Measurements from ENCODE around the gene TP73.

The TP73 gene

DNA sequence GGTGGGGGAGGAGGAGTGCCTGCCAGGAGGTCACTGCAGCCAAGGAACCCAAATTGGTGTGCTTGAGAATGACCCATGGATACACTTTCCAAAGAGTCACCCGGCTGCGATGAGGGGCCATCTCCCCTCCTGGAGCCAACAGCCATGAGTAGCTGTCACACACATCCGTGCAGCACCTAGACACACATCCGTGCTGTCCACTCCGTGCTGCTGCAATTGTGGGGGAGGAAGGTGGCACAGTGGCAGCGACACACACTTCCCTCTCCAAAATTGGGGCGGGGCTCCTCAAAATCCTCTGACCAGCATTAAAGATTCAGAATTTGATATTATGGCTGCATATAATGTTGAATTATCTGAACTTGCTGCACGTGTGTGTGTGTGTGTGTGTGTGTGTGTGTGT is 15.8 kb downstream of the TP73 start:
- intact Hi-C loops (cut with DNase I), result no loop called here
- DNase-seq, result peak in 4 of 10 donors; percentile 0 to 74 (median 21)

DNA sequence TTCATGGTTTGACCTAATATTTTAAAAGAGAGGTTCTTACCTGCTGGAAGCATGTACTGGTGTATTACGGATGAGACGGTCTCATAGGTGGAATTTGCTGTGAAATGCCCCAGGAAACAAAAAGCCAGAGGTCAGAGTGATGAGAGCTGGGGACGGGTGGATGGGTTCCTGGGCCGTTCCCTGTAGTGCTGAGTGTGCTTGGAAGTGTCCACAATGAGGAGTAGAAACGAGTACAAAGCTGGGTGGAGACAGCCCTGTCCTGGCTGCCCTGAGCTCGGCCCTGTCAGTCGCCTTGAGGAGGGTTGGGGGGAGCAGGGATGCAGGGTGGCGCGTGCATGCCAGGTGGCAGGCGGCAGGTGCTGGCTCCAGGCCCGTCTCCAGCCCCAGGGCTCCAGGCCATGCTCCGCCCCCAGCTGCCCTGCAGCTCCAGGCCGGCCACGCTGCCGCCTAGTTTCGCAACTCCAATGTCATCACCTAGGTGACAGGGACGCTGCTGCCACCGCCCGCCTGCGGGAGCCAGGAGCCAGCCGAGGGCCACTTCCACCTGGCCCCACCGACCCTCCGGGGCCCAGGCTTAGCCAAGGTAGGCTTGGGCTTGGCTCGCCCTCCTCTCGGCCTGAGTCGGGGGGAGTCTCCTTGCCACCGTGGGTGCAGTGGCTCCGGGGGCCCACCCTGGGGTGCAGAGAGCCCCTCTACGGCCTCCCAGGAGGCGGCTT is 16.4 kb downstream of the TP73 start:
- intact Hi-C loops (cut with DNase I), result no loop called here
- DNase-seq, result peak in 8 of 10 donors; percentile 21 to 90 (median 40)

GRCh38 chr1:3669421-3669821 is 17.1 kb downstream of the TP73 start:
- peak in 5 of 10 donors; percentile 3 to 72 (median 56) for DNase-seq
- intact Hi-C loops (cut with DNase I), result no loop called here

DNA sequence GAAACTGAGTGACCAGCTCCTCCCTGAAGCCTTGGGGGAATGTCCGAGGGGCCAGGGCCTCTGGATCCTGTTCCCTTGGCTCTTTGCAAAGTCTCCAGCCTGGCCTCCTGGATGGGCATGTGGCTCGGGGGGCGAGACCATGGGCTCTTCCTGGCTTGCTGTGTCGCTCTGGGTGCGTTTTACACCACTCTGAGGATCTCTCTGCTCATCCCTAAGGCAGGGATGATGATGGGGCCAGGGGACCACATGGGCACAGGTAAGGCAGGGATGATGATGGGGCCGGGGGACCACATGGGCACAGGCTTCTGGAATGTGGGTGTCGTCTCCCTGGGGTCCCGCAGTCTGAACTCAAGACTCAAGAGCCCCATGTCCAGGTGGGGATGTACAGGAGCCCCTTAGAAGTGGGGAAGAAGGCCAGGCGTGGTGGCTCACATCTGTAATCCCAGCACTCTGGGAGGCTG is 17.7 kb downstream of the TP73 start:
- peak in 5 of 10 donors; percentile 1 to 78 (median 44) for DNase-seq
- intact Hi-C loops (cut with DNase I), result no loop called here

GRCh38 chr1:3670823-3671265 is 18.5 kb downstream of the TP73 start:
- peak in 5 of 10 donors; percentile 4 to 81 (median 64) for DNase-seq
- intact Hi-C loops (cut with DNase I), result no loop called here

GRCh38 chr1:3671371-3672180 is 19.3 kb downstream of the TP73 start:
- intact Hi-C loops (cut with DNase I), result no loop called here

DNA sequence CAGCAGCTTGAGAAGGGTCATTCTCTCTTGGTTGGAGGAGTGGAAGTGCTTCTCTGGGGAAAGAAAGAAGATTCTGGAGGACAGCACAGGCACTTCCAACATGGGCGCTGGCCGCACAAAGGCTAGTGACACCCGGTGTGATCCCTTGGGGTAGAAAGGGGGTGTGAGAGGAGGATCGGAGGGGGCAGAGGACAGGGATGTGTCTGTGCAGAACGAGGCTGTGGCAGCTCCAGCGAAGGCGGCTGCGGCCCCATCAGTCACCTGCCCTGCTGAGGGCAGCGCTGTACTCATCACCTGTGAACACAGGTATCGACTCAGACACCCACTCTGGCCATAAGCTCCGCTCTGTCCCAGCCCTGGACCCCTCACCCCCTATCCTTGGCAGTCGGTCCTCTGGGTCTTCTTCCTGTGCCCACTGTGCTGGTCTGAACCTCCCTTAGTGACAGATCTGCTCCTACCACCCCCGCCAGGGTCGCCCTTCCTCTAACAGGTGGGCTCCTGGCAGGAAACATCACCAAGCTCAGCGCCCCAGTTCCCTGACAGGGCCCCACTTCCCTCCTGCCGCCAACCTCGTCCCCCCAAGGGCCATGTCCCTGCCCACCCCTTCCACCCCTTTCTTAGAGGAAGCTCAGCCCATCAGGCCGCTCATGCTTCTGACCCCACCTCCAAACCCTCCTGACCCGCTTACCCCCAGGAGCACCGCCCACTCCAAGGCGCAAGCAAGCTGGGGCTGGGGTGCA is 20.1 kb downstream of the TP73 start:
- peak in 5 of 10 donors; percentile 4 to 67 (median 53) for DNase-seq
- intact Hi-C loops (cut with DNase I), result no loop called here

More at GRCh38 chr1:3671371-3672180, 19.3 kb downstream of the TP73 start:
- peak in 5 of 10 donors; percentile 1 to 77 (median 52) for DNase-seq

DNA sequence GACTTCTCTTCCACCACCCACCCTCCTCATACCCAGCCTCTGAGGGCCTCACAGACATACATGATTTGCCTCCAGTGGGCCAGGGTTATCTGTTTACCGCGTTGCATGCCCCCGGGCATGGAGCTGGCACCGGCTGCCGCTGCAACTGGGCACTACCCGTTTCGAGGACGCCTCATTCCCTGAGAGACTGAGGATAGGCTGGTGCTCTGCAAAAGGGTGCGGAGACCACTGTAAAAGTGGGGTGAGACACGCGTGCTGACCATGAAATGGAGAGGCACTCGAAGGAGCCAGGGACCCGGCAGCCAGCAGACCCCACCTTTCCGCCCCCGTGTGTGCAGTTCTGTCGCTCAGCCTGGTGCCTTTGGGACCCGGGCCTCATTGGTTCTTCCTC is 20.6 kb downstream of the TP73 start:
- peak in 5 of 10 donors; percentile 0 to 59 (median 41) for DNase-seq
- intact Hi-C loops (cut with DNase I), result no loop called here

GRCh38 chr1:3673381-3674099 is 21.2 kb downstream of the TP73 start:
- intact Hi-C loops (cut with DNase I), result no loop called here
- DNase-seq, result peak in 4 of 10 donors; percentile 21 to 73 (median 64)

DNA sequence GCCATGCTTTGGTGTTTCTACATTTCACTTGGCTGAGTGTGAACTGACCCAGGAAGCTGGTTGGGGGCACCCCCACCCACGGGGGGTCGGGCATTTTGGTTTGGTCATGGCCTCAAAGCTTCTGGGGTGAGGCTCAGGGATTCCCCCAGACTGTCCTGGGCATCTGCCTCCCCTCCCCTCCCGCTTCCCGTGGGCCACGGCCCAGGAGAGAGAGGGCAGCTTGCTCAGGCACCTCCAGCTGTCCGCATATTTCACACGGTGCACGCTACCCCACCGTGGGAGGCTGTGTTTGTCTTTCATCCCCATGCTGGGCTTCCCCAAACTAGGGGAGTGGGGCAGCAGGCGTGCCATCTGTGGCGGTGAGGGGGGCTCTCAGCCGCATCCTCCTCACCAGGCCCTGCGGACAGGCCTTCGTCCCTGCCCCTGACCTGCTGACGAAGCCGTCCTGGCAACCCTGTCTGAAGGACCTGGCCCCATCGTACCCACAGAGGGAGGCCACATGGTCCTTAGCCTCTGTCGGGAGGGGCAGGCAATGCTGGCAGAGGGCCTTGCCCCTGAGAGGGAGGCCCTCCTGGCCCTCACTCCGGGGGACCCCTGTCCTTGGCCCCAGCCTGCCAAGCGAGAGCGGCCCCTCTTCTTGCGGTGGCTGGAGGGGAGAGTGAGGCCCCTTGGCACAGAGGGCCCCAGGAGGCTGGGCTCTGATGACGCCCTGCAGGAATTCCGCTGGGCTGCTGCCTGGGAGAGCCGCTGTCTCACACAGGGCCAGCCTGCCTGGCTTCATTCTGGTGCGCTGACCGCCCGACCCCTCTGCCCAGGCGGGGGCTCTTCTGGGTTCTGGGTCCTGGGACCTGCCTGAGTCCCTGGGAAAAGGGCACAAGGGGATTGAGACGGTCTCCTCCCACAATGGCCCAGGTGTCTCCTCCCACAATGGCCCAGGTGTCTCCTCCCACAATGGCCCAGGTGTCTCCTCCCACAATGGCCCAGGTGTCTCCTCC is 22.1 kb downstream of the TP73 start:
- intact Hi-C loops (cut with DNase I), result no loop called here
- DNase-seq, result peak in 3 of 10 donors; percentile 60 to 68 (median 64)

DNA sequence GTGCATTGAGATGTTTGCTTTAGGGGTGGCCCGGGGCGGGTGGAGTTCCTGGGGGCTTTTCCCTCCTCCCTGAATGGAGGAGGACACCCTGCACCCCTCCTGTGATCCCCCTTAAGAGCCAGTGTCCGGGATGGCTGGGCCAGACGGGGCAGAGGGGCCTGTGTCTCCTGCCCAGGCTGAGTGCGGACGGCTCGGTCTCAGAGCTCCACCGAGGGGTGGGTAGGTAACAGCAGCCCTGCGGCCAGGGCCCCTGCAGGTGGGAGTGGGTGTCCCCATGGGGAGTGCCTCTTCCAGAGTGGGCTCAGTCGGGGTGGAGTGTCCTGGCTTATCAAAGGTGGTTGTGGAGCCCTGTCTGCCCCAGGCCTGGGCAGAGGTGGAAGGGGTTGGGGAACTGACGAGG is 23.1 kb downstream of the TP73 start:
- DNase-seq, result peak in 2 of 10 donors; percentile 43 to 50
- intact Hi-C loops (cut with DNase I), result no loop called here

GRCh38 chr1:3676581-3677470 is 24.5 kb downstream of the TP73 start:
- intact Hi-C loops (cut with DNase I), result no loop called here
- peak in 1 of 10 donors; percentile 51 for DNase-seq

- DNase-seq, result peak in 1 of 10 donors; percentile 49
- intact Hi-C loops (cut with DNase I), result no loop called here
Observed at GRCh38 chr1:3677484-3677883, 25.2 kb downstream of the TP73 start.

DNA sequence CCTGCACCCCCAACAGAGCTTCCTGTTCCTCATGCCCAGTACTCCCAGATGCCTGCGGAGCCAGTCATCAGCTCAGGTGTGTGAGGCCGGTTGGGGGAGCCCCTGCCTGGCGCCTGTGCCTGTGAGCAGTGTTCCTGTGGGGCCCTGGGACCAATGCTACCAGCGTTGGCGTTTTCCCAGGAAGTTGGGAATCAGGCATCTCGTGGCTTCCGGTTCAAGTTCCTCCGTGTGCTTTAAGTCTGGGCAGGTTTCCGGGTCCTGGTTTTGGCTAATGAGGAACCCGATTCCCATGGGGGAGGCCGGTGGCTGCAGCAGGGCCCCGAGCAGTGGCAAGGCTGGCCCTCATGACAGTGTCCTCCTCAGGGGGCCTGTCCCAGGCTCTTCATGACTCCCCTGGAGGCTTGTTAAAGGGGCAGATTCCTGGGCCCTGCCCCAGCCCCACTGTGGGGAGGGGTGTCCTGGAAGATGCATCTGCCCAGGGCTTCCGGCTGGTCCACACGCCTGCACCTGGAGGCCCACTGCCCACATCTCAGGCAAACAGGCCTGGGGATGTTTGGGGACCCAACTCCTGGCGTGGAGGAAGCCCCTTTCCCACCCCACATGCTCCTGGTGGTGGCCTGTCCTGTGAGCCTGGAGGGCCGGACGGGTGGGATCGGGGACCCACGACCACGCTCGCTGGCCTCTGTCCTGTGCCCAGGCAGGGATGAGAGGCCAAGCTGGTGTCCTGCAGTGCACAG is 26.2 kb downstream of the TP73 start:
- DNase-seq, result peak in 1 of 10 donors; percentile 53
- intact Hi-C loops (cut with DNase I), result no loop called here

- no peak for DNase-seq
- intact Hi-C loops (cut with DNase I), result no loop called here
Observed at GRCh38 chr1:3679098-3679555, 26.8 kb downstream of the TP73 start.

DNA sequence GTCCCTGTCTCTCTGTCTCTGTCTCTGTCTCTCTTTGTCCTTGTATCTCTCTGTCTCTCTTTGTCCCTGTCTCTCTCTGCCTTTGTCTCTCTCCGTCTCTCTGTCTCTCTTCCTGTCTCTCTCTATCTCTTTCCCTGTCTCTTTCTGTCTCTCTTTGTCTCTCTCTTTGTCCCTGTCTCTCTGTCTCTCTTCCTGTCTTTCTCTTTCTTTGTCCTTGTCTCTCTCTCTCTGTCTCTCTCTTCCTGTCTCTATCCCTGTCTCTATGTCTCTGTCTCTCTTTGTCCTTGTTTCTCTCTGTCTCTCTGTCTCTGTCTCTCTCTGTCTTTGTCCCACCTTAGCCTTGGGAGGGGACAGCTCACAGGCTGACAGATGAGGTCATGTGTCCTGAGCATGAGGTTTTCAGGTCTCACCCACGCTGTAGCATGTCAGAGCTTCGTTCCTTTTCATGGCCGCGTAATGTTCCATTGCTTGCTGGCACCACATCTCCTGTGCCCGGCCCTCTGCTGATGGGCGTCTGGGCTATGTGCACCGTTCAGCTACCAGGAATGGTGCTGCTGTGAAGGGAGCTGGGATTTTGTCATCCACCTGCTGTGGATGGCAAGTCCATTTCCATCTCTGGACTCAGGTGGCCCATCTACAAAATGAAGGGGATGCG is 27.6 kb downstream of the TP73 start:
- DNase-seq, result peak in 1 of 10 donors; percentile 19
- intact Hi-C loops (cut with DNase I), result no loop called here
